ENCODE measurements around the gene ZFYVE27. TPM values are rescaled to one million over a fixed set of nuclear protein-coding genes. Genes with fewer than 3 reads are reported as not detected.

The ZFYVE27 gene
- total RNA-seq, 1 donor, result 22.0 TPM

DNA sequence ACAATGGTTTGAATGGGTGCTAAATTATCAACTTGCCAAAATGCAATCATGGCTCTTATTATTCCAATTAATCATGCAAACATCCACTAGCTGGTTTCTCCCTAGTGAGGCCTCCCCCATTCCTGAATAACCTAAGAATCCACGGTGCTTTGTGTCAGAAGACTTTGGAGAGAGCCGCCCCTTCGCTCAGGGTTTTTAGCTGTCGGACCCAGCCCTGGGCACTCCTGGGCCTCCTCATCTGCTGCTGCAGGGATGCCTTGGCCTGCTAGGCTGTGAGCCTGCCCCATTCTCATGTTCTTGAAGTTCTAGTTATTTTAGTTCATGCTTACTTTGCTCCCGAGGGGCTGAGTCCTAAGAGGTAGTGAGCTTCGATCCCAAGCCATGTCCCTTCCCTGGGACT lies 69.0 kb downstream of the ZFYVE27 start:
- TF ChIP-seq CTCF (IDR thresholded peaks at IDR 0.05; ENCODE audit: insufficient read depth, low read depth, low read length), result no peak
- no peak overlapping the region for H3K4me3 ChIP-seq (ENCODE audit: low read depth, low read length)
- DNase-seq (ENCODE audit: low read depth), result no peak

- DNase-seq (ENCODE audit: low read depth), result no peak
- H3K4me3 ChIP-seq (ENCODE audit: low read depth, low read length), result no peak overlapping the region
- TF ChIP-seq CTCF (IDR thresholded peaks at IDR 0.05; ENCODE audit: insufficient read depth, low read depth, low read length), result no peak
Measured at GRCh38 chr10:97810446-97810845, 73.5 kb downstream of the ZFYVE27 start.

Other genes starting within 250 kb of the ZFYVE27 start
- 64.1 and 82.0 TPM in 2 replicates for gene MMS19, start 238.7 kb upstream of the ZFYVE27 start, total RNA-seq
- 30.2 and 30.3 TPM in 2 replicates for gene UBTD1, start 238.2 kb upstream of the ZFYVE27 start, total RNA-seq
- 0.32 and 0.86 TPM in 2 replicates for gene ANKRD2, start 164.3 kb upstream of the ZFYVE27 start, total RNA-seq
- 0.32 and 0.86 TPM in 2 replicates for gene HOGA1, start 152.7 kb upstream of the ZFYVE27 start, total RNA-seq
- gene C10orf62, start 147.4 kb upstream of the ZFYVE27 start, total RNA-seq, result not detected in 2 replicates
- 4.2 and 5.6 TPM in 2 replicates for gene MORN4, start 103.6 kb upstream of the ZFYVE27 start, total RNA-seq
- 22.5 and 25.0 TPM in 2 replicates for gene PI4K2A, start 96.5 kb upstream of the ZFYVE27 start, total RNA-seq
- gene AVPI1, start 49.9 kb upstream of the ZFYVE27 start, total RNA-seq, result 12.5 and 19.6 TPM in 2 replicates
- 44.0 and 58.9 TPM in 2 replicates for gene MARVELD1, start 23.4 kb upstream of the ZFYVE27 start, total RNA-seq
- gene SFRP5, start 34.9 kb downstream of the ZFYVE27 start, total RNA-seq, result not detected in 2 replicates
- gene GOLGA7B, start 112.7 kb downstream of the ZFYVE27 start, total RNA-seq, result under 0.01 TPM in 1 of 2 replicates, not detected in the other